ENCODE results near the gene ERC2.

GRCh38 chr3:55893045-55893664 is 575.1 kb downstream of the ERC2 start:
- peak; percentile 6 for TF ChIP-seq CTCF (IDR thresholded peaks at IDR 0.05; ENCODE audit: insufficient read depth, low read depth, low read length)
- TF ChIP-seq EZH2 (IDR thresholded peaks at IDR 0.05; ENCODE audit: insufficient read depth, low read length) = no peak

Data from astrocyte (in vitro differentiated cells and primary cell).